IPS-NIHi7 (cell line): ENCODE data around the gene DLGAP3.
"Not testable (repeated sequence)": the region's sequence is repeated elsewhere in the genome, so short reads cannot be mapped to it uniquely, and the experiment has no call there.

Experiments
- DNase-seq: peaks from one replicate; pipeline ENCODE4 v3.0.0; 2012; ENCODE audit warnings: mixed read lengths; ENCODE audit errors: extremely low spot score

The DLGAP3 gene

DNA sequence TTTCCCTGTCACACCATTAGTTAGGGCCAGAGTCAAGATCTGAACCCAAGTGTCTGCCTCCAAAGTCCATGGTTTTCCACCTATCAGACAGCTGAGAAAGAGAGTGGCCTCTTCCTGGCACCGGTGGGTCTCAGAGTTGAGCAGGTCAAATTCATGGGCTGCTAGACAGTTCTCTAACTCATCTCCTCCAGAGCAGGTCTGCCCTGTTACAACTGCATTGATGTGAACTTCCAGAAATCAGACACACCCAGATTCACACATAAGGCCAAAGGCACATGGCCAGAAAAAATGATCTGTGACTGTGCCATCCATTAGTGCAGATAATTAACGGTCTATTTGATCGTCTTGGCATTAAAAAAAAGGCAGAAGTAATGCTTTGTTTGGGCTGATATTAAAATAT, 87.4 kb downstream of the DLGAP3 start:
- DNase-seq: no peak

DNA sequence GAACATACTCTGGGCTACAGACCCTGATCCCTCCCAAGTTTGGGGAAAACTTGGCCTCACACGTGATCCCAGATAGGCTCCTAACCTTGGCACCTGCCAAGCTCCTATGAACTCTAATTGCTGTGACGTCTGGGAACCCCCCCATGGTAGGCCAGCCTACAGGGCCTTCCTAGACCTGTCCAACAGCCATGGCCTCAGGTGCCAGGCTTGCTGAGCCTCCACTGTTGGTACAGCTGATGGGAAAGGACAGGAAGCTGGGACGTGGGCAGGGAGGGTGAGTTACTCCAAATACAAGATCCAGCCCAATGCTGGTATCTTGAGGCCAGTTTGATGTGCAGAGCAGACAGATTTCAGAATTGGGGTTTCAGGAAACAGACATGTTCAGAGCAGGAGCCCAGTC, 89.0 kb downstream of the DLGAP3 start:
- DNase-seq: no peak

DNA sequence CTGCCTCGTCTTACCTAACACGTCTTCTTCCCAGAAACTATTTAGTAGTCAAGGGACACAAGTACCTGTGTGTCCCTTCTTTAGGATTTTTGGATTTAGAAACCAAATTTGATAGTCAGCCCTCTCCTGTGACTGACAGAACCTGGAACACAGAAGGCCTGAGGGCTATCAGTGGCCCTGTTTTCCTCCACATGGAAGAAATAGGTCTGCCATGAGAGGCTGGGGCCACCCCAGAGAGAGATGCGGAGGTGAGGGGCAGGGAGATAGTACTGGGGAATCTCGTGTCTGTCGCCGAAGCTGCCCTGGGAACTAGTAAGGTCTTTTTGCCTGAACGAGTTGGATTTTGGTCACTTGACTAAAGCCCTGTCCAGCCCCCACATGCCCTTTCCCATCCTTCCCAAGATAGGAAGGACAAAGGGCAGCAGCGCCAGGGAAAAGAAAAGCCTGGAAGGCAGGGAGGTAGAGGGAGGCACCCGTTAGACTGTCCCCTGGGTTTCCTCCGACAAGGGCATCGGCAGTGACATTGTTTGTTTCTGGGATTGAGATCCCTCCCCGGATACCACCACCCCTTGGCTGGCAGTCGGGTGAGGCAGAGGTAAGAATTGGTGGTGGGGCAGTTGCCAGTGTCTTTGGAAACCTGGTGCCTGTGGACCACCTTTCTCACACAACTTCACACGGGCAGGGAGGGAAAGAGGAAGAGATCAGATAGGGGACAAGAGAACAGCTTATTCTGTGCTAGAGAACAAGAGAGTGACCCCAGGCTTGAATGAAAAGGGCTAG, 89.7 kb downstream of the DLGAP3 start:
- DNase-seq: no peak

DNA sequence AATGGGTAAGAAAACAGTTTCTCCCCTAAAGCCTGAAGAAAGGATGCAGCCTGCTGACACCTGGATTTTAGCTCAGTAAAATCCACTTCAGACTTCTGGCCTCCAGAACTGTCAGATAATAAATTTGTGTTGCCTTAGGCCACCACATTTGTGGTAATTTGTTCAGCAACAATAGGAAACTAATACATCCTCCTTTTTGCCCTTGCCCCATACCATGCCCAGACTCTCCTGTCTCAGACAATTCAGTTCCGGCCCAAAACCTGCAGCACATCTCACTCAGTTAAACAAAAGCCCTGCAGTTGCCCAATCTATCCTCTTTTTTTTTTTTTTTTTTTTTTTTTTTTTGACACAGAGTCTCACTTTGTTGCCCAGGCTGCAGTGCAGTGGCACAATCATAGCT, 95.7 kb downstream of the DLGAP3 start:
- DNase-seq: no peak

DNA sequence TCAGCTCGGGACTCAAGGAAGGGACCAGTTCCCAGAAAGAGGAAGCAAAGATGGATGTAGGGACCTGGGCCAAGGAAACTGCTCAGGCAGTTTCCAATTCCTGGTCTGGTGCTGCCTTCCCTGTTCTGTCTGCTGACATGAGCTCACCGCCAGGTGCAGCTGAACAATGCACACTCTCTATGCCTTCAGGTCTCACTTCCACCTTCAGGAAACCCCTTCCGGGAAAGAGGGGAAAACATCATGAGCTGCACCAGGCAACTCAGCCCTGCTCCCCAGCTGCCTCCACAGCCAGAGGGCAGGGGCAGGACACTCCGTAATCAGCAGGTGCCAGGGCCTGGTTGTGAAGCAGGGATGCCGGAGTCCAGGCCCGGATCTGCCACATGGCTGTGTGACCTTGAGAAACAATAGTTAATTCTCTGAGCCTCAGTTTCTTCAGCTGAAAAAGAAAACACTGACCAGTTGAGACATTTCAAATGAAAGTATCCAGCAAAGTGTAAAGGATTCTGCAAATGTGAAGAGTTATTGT, 97.7 kb downstream of the DLGAP3 start:
- no peak for DNase-seq

DNA sequence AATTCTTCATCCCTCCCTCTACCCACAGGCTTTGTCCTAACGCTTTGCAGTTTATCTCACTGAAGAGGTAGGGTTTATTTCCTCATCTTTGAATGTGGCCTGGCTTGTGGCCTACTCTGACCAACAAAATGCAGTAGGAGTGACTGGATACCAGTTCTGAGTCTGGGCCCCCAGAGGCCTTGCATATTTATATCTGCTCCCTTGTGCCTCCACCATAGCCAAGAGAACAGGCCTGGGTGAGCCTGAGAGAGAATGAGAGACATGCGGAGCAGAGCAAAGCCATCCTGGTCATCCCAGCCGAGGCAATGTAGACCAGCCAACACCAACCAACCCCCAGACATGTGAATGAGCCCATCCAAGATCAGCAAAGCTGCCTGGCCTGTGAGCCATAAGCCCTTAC, 100.2 kb downstream of the DLGAP3 start:
- DNase-seq: no peak

DNA sequence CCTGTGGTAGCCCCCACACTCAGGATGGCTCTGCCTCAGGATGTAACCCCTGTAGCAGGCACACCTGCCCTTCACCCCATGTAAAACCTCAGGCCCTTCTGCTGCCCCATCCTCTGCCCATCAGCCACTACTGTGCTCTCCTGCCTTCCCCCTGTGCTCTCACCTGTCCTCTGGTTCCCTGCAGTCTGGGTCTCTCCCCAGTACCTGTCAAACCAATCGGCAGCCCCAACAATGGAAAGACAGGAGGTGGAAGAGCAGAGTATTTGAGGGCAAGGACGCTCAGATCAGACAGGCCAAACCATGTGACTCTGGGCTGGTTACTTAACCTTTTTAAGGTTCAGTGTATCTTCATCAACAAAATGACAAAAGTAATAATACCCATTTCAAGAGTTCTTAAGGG, 100.8 kb downstream of the DLGAP3 start:
- no peak for DNase-seq

DNA sequence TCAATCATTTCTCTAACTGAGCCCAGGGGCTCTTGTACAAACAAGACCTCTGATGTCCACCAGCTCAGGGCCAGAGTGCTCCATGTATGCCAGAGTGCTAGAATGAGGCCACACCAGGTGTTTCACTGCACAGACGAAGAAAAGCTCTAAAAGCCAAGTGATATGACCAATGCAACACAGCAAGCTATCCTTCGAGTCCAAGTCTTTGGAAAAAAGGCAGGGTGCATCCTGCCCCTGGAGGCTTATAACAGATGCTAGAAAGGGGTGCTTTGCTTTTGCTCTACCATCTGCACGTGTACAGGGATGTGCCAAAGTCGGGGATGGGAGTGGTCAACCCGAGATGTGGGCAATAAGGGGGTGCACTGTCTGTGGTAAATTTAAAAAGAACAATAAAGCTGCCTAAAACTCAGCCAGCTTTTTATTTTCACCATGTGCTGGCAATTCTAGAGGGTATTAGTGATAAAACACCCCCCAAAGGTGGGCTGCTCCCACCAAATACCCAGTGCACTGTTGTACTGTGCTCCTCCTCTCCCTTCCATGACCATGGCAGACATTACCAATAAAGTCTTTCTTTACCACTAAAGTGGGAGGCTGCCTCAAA, 102.0 kb downstream of the DLGAP3 start:
- no peak for DNase-seq

DNA sequence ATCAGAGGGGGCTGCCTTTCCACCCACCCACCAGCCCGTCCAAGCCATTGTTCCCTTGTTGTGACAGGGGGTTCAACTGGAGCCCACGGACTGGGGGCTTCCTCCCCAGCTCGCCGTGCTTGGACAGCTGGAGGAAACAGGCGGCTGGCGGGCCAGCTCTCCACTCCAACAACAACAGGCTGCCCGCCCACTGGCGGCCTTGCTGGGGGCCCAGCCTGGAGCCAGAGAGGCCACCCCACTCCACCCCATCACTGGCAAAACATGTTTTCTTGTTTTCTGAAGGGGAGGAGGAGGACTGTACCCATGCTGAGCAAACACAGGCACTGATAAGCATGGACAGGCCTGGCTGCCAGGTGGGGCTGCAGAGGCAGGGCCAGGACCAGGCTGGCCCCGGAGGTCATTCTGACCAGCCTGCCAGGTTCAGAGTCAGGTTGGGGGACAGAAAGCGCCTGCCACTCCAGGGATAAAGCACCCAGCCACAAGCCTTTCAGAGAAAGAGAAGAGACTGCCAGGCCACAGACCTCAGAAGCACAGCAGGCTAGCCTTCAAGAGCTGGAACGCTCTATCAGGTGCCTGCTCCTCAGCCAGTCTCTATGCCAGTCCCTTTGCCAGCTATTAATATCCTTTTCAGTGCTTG, 103.9 kb downstream of the DLGAP3 start:
- DNase-seq: no peak

DNA sequence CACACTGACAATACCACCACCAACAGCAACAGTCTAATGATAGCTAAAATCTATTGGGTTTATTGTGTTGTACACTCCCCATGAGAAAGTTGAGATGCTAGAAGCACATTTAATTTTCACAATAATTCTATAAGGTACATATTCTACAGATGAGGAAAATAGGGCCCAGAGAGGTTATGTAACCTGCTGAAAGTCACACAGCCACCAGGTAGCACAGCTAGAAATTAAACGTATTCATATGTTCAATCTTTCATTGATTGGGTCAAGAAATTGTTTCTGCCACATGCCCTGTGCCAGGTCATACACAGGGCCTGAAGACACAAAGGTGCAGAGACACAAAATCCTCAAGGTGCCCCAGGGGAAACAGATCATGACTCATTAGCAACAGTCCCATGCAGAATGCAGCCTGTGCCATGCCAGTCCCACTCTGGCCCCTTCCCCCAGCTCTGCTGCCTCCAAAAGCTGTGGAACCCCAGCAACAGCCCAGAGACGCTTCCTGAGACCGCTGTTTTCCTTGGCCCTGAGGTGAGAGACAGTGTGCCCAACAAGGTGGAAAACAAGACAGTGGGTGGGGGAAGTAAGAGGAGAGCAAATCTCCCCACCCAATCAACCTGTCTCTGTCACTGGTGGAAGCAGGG, 104.5 kb downstream of the DLGAP3 start:
- no peak for DNase-seq

DNA sequence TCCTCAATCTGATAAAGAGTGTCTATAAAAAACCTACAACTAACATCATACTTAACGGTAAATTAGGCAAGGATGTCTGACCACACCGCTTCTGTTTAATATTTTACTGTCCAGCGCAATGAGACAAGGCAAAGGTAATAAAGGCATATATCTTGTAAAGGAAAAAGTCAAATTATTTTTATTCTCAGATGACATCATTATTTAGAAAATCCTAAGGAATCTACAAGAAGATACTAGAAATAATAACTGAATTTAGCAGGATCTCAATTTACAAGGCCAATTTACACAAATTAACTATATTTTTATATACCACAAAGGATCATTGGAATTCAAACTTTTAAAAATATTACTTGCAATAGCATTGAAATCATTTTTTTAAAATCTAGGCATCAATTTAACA, 107.2 kb downstream of the DLGAP3 start:
- no peak for DNase-seq

DNA sequence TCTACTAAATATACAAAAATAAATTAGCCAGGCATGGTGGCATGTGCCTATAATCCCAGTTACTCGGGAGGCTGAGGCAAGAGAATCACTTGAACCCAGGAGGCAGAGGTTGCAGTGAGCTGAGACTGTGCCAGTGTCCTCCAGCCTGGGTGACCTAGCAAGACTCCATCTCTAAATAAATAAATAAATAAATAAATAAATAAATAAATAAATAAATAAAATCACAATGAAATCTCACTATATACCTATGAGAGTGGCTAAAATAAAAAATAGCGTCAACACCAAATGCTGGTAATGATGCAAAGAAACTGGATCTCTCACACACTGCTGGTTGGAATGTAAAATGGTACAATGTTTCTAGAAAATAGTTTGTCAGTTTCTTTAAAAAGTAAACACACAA, 110.6 kb downstream of the DLGAP3 start:
- not testable (repeated sequence) for DNase-seq

DNA sequence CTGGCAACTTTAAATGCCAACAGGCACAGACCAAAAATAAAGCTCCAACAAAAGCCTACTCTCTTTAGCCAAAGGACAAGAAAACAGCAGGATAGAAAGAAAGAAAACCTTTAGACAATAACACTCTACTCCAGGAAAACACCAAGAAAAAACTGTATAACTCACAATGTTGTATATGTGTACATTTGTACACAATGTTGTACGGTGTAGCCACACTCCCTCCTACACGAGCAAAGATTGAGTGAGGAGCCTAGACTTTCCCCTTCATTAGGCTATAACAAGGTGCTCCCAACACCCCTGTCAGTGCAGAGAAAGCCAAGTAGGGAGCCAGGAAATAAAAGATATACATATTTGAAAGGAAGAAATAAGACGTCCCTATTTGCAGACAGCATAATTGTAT, 112.7 kb downstream of the DLGAP3 start:
- no peak for DNase-seq

DNA sequence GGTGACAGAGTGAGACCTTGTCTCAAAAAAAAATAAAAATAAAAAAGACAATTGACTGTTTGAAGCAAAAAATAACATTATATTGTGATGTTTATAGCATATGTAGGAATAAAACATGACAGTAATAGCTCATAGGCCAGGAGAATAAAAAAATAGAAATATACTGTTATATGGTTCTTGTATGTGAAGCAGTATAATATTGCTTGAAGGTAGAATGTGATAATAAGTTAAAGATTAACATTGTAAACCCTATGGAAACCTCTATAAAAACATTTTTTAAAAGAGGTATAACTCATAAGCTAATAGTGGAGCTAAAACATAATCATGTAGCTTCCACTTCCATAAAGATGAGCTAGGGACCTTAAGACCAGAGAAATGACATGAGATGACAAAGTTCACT, 113.1 kb downstream of the DLGAP3 start:
- no peak for DNase-seq
